NCI-H2107 treated with DMSO at 0.1 percent for 48 hours (cell line): ENCODE measurements around the gene PRM3.
A peak's percentile ranks its signal among the peaks of the same experiment; 100 is the strongest.
"Not testable (repeated sequence)": the region's sequence is repeated elsewhere in the genome, so short reads cannot be mapped to it uniquely, and the experiment has no call there.

Source experiments
- DNase-seq: peaks from one replicate; lab custom pipeline; 2025; ENCODE audit not compliant: unreplicated experiment; lab: John Stamatoyannopoulos, UW

Gene PRM3

GRCh38 chr16:11306381-11306780, 33.0 kb upstream of the PRM3 start:
- no peak for DNase-seq

GRCh38 chr16:11303405-11304138, 30.1 kb upstream of the PRM3 start:
- DNase-seq, result no peak

GRCh38 chr16:11302977-11303376, 29.5 kb upstream of the PRM3 start:
- peak; percentile 69 for DNase-seq

GRCh38 chr16:11301645-11302501, 28.4 kb upstream of the PRM3 start:
- no peak for DNase-seq

GRCh38 chr16:11300560-11300892, 27.1 kb upstream of the PRM3 start:
- no peak for DNase-seq

GRCh38 chr16:11299865-11300559, 26.6 kb upstream of the PRM3 start:
- no peak for DNase-seq

- not testable (repeated sequence) for DNase-seq
These were observed 25.6 kb upstream of the PRM3 start for GRCh38 chr16:11298950-11299547.

GRCh38 chr16:11298143-11298900, 24.9 kb upstream of the PRM3 start:
- DNase-seq, result no peak

GRCh38 chr16:11297492-11298142, 24.2 kb upstream of the PRM3 start:
- peak; percentile 89 for DNase-seq

GRCh38 chr16:11296706-11297491, 23.5 kb upstream of the PRM3 start:
- no peak for DNase-seq

- no peak for DNase-seq
These were observed 22.9 kb upstream of the PRM3 start for GRCh38 chr16:11296351-11296705.

GRCh38 chr16:11295672-11296071, 22.2 kb upstream of the PRM3 start:
- no peak for DNase-seq

- DNase-seq, result no peak
These were observed 18.8 kb upstream of the PRM3 start for GRCh38 chr16:11292076-11292748.

GRCh38 chr16:11291091-11291703, 17.8 kb upstream of the PRM3 start:
- no peak for DNase-seq

- no peak for DNase-seq
These were observed 16.9 kb upstream of the PRM3 start for GRCh38 chr16:11290102-11290893.

GRCh38 chr16:11289696-11290095, 16.3 kb upstream of the PRM3 start:
- DNase-seq, result not testable (repeated sequence)

- no peak for DNase-seq
These were observed 15.8 kb upstream of the PRM3 start for GRCh38 chr16:11289202-11289601.

- no peak for DNase-seq
These were observed 12.4 kb upstream of the PRM3 start for GRCh38 chr16:11285842-11286241.
